Activated T-cell treated with anti-CD3 and anti-CD28 coated beads, Interleukin-2, amount 50 U/mL, for 24 hours (primary cell): ENCODE data around the gene FAM20C.

ENCODE experiments used
- DNase-seq: peaks from one replicate; pipeline ENCODE4 v3.0.0-alpha.2; 2020
- H3K27ac Mint-ChIP-seq: 2 replicates; pipeline ENCODE4 v1.8.0; 2020; ENCODE audit warnings: mild to moderate bottlenecking, mixed read lengths
- H3K27me3 Mint-ChIP-seq: 2 replicates; pipeline ENCODE4 v1.8.0; 2020; ENCODE audit warnings: mixed read lengths
- H3K36me3 Mint-ChIP-seq: 2 replicates; pipeline ENCODE4 v1.8.0; 2020; ENCODE audit warnings: low read depth, mixed read lengths
- H3K4me1 Mint-ChIP-seq: 2 replicates; pipeline ENCODE4 v1.8.0; 2020; ENCODE audit warnings: low read depth, mixed read lengths
- H3K4me3 Mint-ChIP-seq: 2 replicates; pipeline ENCODE4 v1.8.0; 2020; ENCODE audit warnings: mild to moderate bottlenecking, moderate library complexity, mixed read lengths
- H3K9me3 Mint-ChIP-seq: 2 replicates; pipeline ENCODE4 v1.8.0; 2020; ENCODE audit warnings: mixed read lengths

Gene FAM20C

DNA sequence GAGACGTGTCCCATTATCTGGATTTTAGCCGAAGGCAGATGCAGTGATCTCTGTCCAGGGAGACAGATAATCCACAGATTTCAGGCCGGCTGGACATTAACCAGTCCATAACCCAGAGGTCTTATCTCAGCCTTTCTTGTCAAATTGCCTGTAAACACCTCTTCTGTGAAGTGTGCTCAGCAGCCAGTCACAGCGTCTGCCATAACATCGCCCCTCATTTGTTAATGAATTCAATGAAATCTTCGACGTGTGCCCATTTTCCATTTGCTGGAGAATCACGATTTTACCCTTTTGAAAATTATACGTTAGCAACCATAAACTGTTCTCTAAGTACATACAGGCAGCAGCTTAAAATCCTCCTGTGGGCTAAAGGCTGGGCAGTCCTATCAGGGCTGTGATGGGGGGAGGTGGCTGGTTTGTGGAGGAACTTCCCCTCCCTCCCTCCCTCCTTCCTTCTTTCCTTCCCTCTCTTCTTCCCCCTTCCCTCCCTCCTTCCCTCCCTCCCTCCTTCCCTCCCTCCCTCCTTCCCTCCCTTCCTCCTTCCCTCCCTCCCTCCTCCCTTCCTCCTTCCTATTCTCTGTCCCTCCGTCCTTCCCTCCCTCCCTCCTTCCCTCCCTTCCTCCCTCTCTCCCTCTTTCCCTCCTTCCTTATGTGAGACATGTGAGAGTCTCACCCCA lies 26.6 kb upstream of the FAM20C start:
- no peak overlapping the region for H3K27ac Mint-ChIP-seq
- H3K36me3 Mint-ChIP-seq = no peaks in the 10 kb centered on the region
- H3K4me3 Mint-ChIP-seq = no peak overlapping the region
- H3K4me1 Mint-ChIP-seq = no peaks in the 10 kb centered on the region
- peaks cover 50% of the 10 kb centered on the region for H3K27me3 Mint-ChIP-seq
- H3K9me3 Mint-ChIP-seq = no peaks in the 10 kb centered on the region
- no peak for DNase-seq

GRCh38 chr7:166338-167060 lies 25.9 kb upstream of the FAM20C start:
- H3K27me3 Mint-ChIP-seq = peaks cover 50% of the 10 kb centered on the region
- no peaks in the 10 kb centered on the region for H3K36me3 Mint-ChIP-seq
- no peak overlapping the region for H3K4me3 Mint-ChIP-seq
- no peaks in the 10 kb centered on the region for H3K9me3 Mint-ChIP-seq
- H3K27ac Mint-ChIP-seq = no peak overlapping the region
- no peaks in the 10 kb centered on the region for H3K4me1 Mint-ChIP-seq
- no peak for DNase-seq

DNA sequence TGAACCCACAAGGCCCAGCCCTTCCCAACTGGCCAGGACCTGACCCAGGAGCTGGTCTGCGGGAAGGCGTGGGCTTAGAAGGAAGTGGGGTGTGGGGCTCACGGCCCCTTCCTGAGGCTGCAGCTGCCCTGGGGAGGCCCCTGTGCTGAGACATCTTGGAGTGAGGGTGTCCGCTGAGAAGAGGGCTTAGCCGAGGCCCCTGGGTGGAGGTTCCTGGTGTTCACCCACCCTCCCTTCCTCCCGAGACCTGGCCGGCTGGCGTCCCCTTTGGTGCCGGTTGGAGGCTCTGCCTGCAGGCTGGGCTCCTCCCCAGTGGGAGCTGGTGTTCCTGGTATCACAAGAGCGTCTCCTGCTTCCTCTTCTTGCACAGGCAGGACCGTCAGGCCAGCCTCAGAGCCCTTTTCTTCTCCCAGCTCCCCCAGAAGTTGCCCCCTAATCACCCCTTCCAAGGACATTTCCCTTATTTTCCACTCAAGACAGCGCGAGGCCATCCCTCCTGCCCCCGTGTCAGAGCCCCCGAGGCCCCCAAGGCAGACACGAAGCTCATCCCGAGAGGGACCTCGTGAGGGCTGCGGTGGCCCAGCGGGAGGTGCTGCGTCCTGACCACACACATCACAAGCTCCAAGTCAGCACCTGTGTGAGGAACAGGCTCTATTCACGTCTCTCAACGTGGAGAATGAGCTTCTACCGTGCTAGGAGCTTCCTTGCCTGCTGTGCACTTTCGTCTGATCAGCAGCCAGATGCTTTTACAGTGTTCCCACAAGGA lies 25.1 kb upstream of the FAM20C start:
- Mint-ChIP-seq H3K4me3 (no peak overlapping the region), H3K27ac (no peak overlapping the region), H3K36me3 (no peaks in the 10 kb centered on the region), H3K9me3 (no peaks in the 10 kb centered on the region), H3K4me1 (no peaks in the 10 kb centered on the region), H3K27me3 (peaks cover 50% of the 10 kb centered on the region)
- DNase-seq = no peak

GRCh38 chr7:167976-168791 lies 24.2 kb upstream of the FAM20C start:
- H3K9me3 Mint-ChIP-seq = no peaks in the 10 kb centered on the region
- H3K27ac Mint-ChIP-seq = no peak overlapping the region
- no peak overlapping the region for H3K4me3 Mint-ChIP-seq
- H3K36me3 Mint-ChIP-seq = no peaks in the 10 kb centered on the region
- peaks cover 45% of the 10 kb centered on the region for H3K27me3 Mint-ChIP-seq
- H3K4me1 Mint-ChIP-seq = no peaks in the 10 kb centered on the region
- DNase-seq = no peak

DNA sequence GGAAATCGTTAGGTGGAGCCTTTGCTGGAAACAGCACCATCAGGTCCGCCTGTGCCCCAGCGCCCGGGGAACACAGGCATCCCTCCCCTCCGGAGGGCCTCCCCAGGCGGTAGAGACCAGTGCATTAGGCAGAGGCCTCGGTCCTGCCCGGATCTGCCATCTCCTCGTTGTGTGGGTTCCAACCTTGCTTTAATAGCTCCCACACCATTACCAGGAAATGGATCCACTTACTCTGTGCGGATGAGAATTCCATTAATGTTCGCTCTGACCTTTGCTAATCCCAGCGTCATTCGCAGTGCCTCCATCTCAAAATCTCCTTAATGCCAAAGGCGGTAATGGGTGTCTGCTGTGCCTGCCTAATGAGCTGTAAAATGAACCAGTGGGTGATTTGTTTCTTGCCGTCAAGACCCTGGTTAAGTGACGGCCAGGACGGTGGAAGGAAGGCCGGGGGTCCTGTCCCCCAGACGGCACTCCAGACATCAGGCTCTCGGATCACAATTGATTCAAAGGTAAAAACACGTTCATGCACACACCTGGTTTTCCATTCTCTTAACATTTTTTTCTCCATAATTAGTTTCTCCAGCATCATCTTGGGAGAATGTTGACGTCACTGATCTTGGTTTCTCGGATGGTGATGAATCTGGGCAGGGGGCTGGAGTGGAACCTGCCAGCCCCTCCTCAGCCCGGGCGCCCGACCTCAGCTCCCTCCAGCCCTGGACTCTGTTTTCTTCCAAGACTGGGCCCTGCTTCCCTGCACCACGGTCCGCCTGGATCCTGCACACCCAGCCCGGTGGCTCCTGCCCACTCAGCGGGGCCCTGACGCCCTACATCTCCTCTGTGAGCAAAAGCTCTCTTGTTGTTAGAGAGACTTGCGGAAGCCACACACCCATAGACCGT lies 22.8 kb upstream of the FAM20C start:
- no peak overlapping the region for H3K27ac Mint-ChIP-seq
- no peaks in the 10 kb centered on the region for H3K9me3 Mint-ChIP-seq
- DNase-seq = no peak
- H3K36me3 Mint-ChIP-seq = no peaks in the 10 kb centered on the region
- peaks cover 31% of the 10 kb centered on the region for H3K27me3 Mint-ChIP-seq
- H3K4me1 Mint-ChIP-seq = no peaks in the 10 kb centered on the region
- H3K4me3 Mint-ChIP-seq = no peak overlapping the region

DNA sequence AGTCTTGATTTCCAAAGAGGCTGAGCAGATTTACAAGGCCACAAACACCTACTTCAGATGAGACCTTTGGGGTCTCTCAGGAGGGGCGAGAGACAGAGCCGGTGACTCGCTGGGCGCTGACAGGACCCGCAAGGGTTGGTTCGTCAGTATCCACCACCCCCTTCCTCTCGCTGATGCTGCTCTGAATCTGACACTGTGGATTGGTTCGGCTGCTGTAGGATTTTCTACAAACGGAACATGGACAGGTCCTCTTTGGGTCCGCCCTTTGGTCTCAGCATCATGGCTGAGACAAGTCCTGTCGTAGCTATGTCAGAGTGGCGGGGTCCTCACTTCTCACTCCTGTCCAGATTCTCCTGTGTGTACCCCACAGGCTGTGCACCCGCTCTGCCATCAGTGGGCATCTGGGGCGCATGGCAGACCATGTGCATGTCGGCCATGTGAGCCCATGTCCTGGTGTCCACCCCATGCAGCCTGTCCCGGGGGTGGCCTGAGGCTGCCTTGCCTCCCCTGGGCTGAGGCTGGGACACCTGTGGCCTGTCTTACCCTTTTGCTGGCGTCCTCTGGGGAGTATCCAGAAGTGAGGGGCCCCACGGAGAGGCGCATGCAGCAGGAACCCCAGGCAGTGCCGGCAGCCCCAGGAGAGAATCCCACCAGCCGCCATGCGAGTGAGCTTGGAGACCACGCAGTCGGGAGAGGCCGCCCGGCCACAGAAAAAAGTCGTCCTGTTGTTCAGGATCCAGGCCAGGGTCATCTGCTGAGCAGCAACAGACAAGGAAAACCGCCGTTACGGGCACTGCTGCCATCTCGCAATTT lies 21.6 kb upstream of the FAM20C start:
- H3K27ac Mint-ChIP-seq = no peak overlapping the region

DNA sequence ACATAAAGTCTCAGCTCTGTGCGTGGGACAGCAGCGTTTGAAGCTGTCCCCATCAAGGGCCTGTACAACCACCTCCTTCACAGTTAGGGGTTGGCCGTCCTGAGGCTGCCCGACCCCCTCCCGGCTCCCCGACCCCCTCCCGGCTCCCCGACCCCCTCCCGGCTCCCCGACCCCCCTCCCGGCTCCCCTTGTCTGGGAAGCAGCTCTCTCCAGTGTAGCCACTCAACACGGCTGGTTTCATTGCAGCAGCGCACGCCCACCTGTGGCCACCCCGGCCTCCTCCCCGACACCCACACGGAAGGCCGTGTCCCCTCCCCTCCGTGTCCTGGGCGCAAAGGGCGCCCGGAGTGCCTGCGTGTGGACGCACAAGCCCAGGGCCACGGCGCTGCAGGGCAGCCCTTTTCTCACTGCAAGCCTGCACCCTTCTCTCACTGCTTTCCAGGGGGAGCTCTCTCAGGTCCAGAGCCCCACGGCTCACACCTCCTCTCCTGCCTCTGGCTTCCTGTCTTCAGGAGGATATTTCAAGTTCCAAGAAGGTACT lies 20.9 kb upstream of the FAM20C start:
- Mint-ChIP-seq H3K27ac (no peak overlapping the region), H3K4me1 (no peaks in the 10 kb centered on the region), H3K27me3 (peaks cover 17% of the 10 kb centered on the region), H3K9me3 (no peaks in the 10 kb centered on the region), H3K4me3 (no peak overlapping the region), H3K36me3 (no peaks in the 10 kb centered on the region)
- DNase-seq = no peak

More for the DNA sequence above, 21.6 kb upstream of the FAM20C start:
- H3K4me3 Mint-ChIP-seq = no peak overlapping the region
- no peaks in the 10 kb centered on the region for H3K9me3 Mint-ChIP-seq
- peaks cover 21% of the 10 kb centered on the region for H3K27me3 Mint-ChIP-seq
- H3K36me3 Mint-ChIP-seq = no peaks in the 10 kb centered on the region
- no peaks in the 10 kb centered on the region for H3K4me1 Mint-ChIP-seq
- no peak for DNase-seq

DNA sequence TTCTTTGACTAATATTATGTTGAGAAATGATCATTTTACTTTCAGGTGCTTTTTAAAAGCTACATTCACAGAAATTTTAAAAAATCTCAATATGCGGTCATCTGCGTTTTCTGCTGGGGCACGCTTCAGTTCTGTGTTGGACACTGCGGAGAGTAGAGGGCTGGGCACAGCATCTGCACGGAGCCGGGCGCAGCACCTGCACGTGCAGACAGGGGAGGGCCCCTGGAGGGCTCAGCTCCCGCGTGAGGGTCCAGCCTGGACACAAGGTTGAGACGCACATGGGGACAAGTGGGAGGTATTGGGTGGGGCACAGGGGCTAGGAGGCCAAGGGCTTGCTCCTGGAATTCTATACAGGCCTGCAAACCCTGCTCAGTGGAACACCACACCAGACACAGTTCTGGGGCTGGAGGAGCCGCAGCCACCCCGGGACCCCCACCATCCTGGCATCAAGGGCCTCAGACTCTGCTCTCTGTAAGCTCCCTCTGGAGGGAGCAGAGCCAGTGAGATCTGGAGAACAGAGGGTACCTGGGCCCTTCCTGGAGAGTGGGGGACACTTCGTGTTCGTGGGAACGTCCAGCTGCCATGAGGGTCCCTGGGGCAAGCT lies 20.4 kb upstream of the FAM20C start:
- peaks cover 13% of the 10 kb centered on the region for H3K27me3 Mint-ChIP-seq
- H3K4me3 Mint-ChIP-seq = no peak overlapping the region
- H3K36me3 Mint-ChIP-seq = no peaks in the 10 kb centered on the region
- H3K9me3 Mint-ChIP-seq = no peaks in the 10 kb centered on the region
- no peaks in the 10 kb centered on the region for H3K4me1 Mint-ChIP-seq
- DNase-seq = no peak
- H3K27ac Mint-ChIP-seq = no peak overlapping the region

DNA sequence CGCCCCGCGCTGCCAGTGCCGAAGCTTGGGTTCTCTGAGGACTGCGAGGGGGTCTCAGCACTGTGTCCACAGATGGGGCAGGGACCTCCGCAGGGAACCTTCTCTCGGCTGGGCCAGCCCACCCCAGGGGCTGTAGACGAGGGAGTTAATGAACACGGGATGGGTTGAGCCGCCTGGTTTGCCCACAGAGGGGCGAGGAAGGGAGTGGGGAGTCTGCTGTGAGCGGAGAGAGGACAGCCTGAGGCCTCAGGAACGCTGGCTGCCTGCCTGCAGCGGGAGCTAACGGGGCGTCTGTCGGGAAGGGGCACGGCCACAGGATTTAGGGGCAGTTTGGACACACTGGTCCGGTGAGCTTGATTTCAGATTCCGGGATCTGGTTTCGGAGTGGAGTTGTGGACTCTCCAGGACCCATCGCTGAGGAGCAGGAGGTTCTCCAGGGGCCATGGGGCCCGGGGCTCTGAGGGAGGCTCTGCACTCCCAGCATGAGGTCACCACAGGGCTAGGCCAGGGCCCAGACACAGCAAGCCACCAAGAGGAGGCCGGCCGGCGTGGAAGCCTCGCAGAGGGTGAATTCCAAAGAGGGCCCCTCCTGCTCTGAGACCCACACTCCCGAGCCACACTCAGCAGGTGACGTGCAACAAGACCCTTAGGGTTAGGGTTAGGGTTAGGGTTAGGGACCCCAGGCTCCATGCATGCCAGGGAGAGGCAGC lies 19.0 kb upstream of the FAM20C start:
- no peak overlapping the region for H3K27ac Mint-ChIP-seq
- peaks cover under 1% of the 10 kb centered on the region for H3K27me3 Mint-ChIP-seq
- H3K4me1 Mint-ChIP-seq = no peaks in the 10 kb centered on the region
- no peaks in the 10 kb centered on the region for H3K9me3 Mint-ChIP-seq
- no peaks in the 10 kb centered on the region for H3K36me3 Mint-ChIP-seq
- no peak overlapping the region for H3K4me3 Mint-ChIP-seq
- no peak for DNase-seq

GRCh38 chr7:174716-175115 lies 17.7 kb upstream of the FAM20C start:
- Mint-ChIP-seq H3K4me3 (no peak overlapping the region), H3K27ac (no peak overlapping the region), H3K36me3 (no peaks in the 10 kb centered on the region), H3K4me1 (no peaks in the 10 kb centered on the region), H3K27me3 (no peaks in the 10 kb centered on the region), H3K9me3 (no peaks in the 10 kb centered on the region)
- DNase-seq = no peak

DNA sequence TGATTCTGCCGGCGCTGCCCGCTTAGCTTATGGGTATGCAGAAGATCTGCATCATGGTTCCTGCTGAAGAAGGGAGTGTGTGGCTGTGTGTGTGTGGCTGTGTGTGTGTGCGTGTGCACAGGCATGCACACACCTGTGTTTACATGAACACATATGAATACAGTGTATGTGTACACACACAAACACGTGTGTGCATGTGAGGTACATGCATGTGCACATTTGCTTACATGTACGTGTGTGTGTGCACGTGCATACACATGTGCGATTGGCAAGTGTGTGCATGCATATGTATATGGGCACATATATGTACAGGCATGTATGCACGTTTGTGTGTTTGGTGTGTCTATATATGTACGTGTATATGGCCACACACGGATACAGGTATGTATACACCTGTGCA lies 16.4 kb upstream of the FAM20C start:
- Mint-ChIP-seq H3K9me3 (no peaks in the 10 kb centered on the region), H3K27ac (no peak overlapping the region), H3K27me3 (no peaks in the 10 kb centered on the region), H3K36me3 (no peaks in the 10 kb centered on the region), H3K4me3 (no peak overlapping the region), H3K4me1 (no peaks in the 10 kb centered on the region)
- no peak for DNase-seq

DNA sequence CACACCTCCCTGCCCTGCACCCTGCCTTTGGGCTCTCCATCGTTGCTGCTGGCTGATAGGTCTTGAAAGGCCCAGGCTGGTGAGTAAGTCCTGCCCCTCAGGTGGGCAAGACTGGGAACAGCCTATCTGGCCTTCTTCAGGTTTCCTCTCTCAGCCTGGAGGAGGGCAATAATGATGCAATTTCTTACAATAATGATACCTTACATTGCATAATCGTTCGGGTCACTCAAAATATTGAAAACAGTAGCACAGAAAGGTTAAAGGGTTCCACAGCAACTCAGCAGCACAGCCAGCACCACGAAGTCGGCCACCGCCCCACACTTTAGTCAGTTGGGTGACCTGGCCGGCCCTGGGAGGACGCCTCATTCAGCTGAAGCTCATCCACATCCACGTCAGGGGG lies 16.0 kb upstream of the FAM20C start:
- Mint-ChIP-seq H3K27me3 (no peaks in the 10 kb centered on the region), H3K9me3 (no peaks in the 10 kb centered on the region), H3K4me3 (no peak overlapping the region), H3K27ac (no peak overlapping the region), H3K4me1 (no peaks in the 10 kb centered on the region), H3K36me3 (no peaks in the 10 kb centered on the region)
- DNase-seq = no peak
